Measurements from ENCODE around the gene GABRD.

The GABRD gene

DNA sequence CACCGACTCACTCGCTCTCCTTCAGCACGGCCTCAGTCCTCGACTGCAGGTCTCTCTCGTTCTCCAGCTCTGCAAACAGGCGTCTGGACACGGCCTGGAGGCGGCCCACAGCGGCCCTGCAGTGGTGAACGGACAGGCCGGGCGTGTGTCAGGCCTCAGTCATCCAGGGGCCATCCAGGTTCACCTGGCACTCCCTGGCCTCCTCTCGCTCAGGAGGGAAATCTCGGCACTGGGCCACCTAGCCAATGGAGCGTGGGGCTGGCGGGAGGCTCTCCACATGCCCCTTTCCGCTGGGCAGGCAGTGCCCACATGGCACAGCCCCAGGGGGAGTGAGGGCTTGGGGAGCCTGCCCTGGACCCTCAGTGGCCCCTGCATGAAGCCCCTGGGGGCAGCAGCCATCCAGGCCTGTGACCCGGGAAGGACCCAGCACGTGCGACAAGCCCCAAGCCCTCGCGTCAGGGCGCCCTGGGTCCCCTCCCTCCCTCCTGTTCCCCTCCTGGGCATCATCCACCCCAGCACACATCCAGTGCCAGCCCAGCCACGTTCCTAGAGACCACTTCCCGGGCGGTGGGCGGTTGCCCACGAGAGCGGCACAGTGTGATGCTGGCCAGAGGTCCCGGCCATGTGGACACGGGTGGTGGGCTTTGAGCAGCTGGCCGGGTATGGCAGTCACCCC lies 33.6 kb upstream of the GABRD start:
- DNase-seq = no peak

DNA sequence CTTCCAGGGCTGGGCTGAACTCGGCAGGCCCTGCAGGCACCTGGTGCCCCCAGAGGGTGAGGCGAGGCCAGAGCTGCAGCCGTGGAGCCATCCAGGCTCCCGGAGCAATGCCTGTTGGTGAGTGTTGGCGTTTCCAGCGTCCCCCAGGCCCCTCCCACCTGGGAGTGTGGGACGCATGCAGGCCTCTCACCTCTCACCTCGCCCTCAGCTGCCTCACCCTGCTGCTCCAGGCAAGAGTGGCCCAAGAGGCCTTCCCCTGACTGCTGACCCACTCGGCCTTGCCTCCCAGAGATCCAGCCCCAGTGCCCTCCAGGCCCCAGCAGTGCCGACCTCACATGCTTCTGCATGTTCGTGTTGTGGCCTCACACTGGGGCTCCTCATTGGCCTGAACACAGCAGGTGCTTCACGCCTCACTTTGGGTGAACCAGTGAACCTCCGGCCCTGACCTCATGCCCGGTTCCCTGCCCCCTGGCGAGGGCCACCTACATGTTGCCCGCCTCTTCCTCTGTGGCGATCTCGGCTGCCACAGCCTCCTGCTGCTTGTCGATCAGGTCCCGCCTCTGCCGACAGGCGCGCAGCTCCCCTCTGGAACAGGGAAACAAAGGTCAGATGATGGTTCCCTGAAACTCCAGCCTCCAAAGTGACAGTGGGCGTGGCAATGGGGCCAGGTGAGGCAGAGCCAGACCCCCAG lies 32.5 kb upstream of the GABRD start:
- DNase-seq = no peak

DNA sequence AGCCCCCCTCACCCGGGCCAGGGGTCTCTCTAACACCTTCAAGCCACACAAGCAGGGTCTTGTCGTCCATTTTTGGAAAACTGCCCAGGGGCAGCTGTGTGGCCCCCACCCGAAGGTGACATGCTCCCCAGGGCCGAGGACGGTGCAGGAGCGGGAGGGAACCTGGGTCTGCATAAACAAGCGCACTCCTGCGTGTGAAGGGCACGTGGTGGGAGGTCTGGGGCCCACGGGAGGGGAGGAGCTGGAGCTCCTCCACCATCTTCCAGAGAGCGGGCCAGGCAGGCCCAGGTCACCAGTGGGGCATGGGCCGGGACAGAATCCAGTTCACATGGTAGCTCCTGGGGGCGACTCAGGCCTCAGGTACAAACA lies 32.0 kb upstream of the GABRD start:
- no peak for DNase-seq

DNA sequence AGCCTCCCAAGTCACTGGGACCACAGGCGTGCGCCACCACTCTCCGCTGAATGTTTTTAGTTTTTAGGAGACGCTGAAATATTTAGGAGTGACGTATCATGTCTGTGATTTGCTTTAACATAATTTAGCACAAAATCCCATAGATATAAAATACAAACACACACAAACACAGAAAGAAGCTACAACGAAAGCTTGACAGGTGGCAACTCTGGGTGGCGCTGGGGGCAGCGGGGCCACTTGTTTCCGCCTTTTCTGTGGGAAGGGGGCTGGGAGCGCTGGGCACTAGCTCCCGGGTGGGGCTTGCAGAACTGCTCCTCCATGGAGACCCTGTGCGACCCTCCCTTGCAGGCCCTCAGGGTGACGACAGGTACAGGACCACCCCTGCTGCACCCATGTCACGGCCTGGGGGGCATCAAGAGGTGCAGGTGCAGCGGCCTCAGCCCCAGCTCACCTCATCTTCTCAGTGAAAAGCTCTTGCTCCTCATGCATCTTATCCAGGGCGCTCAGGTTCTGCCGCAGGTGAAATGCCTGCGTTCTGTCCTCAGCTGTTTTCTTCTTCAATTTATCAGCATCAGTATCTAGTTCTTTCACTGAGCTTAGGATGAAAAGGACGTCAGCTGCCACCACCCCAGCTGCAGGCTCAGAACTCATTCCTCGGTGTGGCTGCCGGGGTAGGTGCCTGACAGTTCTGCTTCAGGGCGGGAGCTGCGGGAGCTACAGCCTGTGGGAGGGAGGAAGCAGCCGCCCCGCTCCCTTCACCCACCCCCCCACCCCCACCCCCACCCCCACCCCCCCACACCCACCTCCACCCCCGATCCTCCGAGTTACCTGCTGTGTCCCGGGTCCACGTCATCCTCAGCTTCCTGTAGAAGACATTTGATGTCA lies 30.8 kb upstream of the GABRD start:
- DNase-seq = no peak

DNA sequence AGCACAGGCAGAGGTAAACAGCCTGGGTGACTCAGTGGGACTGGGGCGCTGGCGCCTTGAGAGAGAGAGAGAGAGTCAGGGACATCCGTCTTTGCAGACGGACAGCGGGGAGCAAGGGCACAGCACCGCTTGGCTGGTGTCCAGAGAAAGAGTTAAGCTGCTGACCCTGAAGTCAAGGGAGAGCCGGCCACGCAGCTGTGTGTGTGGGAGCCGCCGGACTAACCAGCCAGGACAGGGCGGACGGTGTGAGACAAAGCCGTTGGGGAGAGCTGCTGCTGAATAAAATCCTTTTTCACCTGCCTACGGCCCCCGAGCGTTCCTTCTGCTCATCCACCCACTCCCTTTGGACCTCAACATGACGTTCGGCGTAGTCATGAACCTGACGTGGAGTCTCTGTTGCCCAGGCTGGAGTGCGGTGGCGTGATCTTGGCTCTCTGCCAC lies 30.0 kb upstream of the GABRD start:
- no peak for DNase-seq

DNA sequence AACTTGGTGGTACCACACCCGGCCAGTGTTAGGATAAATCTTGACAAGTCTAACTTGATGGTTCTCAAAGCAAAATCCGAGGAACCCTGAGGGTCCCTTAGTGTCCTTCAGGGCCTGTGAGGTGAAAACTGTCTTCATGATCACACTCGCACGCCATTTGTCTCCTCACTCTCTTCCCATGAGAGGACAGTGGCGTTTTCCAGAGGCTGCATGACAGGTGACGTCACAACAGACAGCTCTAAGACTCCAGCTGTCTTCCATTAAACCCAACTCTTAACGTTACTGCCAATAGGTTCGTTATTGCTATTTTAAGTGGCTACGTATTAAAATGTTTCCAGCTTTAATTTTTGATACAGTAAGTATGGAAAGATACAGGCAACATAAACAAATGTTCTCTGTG lies 29.4 kb upstream of the GABRD start:
- DNase-seq = no peak

DNA sequence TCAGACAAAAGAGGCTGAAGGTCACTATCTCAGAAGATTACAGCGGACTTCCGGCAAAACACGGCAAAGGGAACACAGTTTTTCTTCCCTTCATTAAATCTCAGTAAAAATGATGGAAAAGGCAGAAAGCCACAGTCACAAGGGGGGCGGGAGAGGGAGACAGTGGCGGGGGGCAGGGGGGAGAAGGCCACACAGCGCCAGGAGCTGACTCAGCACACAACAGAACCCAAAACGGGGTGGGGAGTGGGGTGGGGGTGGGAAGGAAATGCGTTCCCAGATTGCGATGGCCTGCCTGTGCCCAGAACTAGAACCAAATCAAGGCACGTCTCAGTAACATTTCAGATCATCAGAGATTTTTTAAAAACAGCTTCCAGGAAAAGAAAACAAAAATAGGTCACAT lies 28.9 kb upstream of the GABRD start:
- no peak for DNase-seq

DNA sequence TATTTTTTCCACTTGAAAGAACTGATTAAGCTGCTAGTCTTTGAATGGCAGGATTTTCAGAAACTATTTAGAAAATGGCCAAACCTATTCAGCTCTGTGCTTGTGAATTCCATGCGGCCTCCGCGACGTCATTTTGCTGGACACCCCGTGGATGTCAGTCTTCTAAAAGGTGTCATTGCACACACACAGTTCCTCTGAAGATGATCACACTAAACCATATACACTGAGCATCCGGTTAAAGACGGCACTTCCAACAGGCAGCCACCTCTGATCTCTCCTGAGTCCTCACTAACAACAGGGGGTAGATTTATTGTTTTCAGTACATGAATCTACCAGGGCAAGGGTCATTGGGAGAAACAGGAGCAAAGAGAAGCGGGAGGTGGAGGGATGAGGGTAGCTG lies 24.6 kb upstream of the GABRD start:
- no peak for DNase-seq

DNA sequence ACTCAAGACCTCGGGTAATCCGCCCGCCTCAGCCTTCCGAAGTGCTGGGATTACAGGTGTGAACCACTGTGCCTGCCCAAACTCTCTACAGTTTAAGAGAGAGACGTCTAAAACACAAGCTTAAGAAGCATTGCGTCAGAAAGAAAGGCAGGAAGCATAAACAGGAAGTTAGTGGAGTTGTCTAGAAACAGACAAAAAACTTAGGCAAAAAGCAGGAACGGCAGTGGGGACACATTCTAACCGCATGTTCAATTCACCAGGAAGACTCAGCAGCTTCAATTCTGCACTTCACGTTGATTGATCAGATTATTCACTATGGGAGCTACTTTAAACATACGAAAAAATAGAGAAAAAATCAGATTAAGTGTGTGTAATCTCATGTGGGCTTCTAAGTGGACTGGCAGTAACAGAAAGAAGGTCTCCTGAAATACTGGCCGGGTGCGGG lies 22.9 kb upstream of the GABRD start:
- DNase-seq = no peak

DNA sequence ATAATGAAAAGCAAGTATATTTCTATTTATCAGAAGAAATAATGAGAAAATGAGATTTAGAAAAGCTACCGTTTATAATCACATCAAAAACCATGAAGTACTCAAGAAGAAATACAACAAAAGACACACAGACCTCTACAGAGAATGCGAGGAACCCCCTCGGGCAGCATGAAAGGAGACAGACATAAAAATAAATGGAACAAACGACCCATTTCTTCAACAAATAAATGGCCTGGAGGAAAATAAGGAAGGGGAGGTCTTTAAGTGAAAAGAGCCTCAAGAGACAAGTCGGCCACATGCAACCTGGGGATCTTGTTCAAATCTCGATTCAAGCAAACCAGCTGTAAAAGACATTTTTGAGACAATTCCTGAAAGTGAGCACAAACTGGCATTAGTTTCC lies 21.6 kb upstream of the GABRD start:
- no peak for DNase-seq

DNA sequence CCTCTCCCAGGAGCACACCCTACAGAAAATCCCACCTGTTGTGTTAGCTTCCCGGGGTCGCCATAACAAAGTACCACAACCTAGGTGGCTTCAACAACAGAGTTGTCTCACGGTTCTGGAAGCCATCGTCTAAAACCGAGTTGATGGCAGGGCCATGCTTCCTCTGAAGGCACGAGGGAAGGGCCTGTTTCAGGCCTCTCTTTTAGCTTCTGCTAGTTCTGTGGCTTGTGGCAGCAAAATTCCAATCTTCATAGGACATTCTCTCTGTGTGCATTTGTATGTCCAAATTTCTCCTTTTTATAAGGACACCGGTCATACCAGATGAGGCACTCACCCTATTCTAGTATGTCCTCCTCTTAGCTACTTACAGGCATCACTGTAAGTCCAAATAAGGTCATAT lies 18.7 kb upstream of the GABRD start:
- DNase-seq = no peak

DNA sequence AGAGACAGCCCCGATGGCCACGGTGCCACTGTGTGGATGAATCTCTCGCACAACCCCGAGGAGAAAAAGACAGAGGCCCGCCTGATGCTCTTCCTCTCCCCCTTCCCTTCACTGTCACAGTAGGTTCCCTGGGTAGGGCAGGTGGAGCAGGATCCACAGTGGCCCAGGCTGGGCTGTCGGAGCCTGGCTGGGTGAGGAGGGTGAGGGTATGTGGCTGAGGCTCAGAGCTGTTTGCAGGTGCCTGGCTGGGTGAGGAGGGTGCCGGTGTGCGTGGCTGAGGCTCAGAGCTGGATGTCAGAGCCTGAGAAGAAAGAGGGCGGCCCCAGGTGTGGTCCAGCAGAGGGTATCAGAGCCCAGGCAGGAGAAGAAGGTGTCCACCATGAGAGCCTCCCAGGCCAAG lies 18.3 kb upstream of the GABRD start:
- DNase-seq = no peak

DNA sequence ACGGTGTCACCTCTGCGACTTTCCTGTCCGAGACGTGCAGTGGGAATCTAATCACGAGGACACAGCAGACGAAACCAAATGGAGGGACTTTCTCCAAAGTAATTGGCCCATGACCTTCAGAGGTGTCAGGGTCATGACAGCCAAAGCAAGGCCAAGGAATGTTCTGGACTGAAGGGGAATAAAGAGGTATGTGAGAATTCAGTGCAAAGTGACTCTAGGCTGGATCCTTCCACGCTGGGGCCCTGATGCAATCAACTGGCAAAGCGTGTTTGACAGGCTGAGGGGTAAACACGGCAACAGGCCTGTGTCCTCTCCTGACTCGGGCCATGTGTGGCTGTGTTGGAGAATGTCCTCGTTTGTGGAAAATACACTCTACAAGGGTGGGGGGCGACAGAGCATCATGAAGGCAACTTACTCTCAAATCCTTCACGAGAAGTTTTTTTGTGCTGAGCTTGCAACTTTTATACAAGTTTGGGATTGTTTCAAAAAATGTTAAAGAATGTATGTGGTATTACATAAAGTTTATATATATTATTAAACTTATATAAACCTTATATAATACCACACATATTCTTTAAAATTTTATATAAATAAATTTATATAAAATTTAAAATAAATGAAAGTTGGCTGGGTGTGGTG lies 17.3 kb upstream of the GABRD start:
- DNase-seq = no peak

DNA sequence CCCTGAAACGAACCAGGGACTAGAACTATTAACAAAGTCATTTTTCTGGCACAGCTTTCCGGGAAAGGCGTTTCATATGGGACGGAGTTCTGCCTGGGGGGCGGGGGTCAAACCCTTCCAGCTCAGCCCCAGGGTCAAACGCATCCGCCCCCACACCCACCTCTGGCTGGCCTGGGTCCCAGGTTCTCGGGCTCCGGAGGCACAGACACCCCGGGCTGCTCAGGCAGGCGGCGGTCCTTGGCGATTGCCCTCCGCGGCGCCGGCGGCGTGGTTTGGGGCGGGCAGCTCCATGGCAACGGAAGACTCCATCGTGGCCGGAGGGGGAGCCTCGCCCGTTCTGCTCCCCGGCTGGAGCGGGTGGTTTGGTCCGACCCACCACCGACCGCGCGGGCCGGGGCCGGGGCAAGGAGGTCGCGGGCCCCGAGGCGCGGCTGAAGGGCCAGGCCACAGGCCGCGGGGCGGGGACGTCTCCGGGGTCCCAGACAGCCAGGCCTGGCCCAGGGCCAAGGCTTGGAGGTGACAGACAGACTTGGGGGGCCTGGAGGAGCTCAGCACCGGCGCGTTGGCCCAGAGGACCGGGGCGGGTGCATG lies 15.5 kb upstream of the GABRD start, which contains the start of gene CFAP74:
Gene CFAP74 (minus strand): TSS at position 246 of the 591 bp plus-strand sequence. CDS start 12,830 bp downstream, outside the sequence.
- no peak for DNase-seq

DNA sequence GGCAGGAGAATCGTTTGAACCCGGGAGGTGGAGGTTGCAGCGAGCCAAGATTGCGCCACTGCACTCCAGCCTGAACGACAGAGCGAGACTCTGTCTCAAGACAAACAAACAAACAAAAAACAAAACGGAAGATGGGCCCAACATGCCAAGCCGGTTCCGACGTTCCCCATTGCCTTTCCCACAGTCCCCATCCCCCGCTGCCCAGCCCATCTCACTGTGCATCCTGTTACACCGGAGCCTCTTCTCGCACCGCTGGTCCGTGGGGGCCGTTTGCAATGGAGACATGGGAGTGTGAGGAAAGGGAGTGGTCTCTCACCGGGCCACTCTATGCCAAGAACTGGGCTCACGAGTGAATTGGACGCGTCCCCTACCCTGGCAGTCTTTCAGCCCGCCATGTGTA lies 14.3 kb upstream of the GABRD start:
- no peak for DNase-seq

DNA sequence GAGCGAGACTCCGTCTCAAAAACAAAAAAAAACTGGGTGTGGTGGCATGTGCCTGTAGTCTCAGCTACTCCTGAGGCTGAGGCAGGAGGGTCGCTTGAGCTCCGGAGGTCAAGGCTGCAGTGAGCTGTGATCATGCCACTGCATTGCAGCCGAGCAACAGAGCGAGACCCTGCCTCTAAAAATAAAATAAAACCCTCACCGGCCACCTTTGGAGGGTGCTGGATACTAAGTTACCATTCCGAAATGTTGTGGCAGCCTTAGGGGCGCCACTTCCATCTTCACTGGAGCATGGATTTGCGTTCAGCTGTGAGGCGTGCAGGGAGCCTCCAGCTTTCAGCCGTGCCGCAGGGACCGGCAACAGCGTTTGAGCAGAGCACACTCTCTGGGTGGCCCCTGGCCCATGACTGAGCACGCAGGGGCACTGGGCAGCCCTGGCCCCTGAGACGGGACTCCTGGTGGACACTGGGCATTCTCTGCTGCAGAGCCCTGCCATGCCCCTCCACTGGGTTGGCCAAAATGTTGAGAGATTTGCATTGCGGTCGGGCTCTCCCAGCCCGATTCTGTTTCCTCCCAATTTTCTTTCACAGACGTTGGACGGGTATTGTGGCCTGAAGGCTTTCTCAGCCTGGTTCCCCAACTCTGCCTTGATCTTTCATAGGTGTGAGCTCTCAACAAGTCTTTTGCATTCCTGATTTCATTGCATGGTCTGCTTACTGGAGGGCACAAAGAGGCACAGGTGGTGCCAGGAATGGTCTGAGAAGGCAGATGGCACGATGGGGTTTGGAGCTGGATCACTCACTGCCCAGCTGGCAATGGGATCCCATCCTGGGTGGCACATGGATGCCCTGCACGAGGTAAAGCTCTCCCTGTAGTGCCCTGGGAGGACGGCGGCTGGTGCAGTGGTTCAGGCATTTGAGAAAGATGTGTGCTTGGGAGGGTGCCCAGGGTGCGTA lies 9.8 kb upstream of the GABRD start:
- no peak for DNase-seq

DNA sequence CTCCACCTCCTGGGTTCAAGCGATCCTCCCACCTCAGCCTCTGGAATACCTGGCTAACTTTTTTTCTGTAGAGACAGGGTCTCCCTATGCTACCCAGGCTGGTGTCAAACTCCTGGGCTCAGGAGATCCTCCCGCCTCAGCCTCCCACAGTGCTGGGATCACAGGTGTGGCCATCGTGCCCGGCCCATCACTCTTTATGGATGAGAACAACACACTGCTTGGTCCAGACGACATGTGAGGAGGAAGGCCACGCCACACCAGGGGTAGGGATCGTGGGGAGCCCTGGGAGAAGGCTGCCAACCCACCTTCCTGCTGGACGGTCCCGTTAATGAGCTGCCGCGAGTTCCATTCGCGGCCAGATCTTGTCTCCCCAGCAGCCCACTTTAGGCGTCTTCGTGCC lies 5.0 kb upstream of the GABRD start:
- DNase-seq = no peak

DNA sequence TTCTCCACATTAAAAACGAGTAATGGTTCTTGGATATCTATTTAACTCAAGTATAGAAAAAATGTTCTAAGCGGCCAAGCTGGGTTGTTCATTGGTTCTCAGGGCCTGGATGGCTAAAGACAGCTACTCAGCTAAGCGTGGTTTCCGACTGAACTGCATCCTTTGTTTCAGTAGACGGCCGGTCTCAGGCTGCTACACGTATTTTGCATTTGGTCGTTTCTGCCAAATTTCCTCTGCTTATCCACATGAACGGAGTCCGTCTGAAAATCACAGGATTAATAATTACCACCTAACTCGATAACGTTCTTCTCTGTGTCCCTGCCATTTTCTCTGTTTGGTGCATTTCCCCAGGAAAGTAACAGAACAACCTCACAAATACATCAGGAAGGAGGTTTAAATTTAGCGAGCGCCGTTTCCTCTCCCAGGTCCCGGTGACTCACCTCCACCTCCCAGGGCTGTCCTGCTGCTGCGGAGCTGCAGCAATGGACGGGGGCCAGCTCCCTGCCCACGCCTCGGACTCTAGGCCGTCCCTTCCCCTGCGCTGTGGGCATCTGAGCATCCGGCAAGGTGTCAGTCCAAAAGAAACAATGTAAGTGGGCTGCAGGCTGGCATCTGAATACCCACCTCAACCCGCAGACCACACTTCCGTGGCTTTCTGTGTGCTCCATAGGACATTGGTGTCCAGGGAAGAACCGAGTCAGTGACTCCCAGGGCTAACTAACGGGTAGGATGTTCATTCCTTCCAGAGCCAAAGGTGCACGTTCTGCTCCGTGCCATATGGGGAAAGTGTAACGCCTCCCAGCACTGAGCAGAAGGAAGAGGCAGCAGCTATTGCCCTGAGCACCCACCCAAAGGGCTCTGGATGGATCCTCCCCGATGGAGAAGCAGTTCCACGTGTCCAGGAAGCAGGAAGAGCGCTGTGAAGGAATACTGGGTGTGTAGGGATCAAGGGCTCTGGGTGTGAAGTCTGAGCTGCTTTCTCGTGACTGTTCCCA lies 4.1 kb upstream of the GABRD start:
- no peak for DNase-seq

DNA sequence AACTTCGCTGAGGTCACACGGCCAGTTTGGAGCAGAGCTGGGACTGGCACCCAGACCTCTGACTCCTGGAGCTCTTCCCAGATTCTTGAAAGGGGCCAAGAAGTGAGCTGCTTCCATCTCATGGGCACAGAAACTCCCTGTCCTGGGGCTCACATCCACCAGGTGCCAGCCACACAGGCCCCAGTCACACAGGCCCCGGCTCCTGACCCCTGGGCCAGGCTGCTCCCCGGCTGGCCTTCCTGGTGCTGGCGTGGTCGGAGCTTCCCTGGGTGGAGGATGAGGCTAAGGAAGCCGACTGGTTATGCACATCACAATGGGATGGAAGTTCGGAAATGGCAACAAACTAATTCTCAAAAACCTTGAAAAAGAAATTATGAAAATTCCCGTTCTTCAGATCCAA lies 3.0 kb upstream of the GABRD start:
- no peak for DNase-seq

All from CD4-positive, alpha-beta T cell treated with Interleukin-4 for 4 hours (primary cell).